ENCODE results near the gene MYBPC2. TPM values are rescaled to one million over a fixed set of nuclear protein-coding genes. Genes with fewer than 3 reads are reported as not detected.

MYBPC2 gene
- total RNA-seq, 1 donor from 2014 or later, result not detected

GRCh38 chr19:50488389-50489194, 55.9 kb downstream of the MYBPC2 start:
- Mint-ChIP-seq H3K27me3 (ENCODE audit: unreplicated experiment) (peaks cover 35% of the 10 kb centered on the region), H3K4me3 (ENCODE audit: unreplicated experiment) (no peak overlapping the region), H3K27ac (ENCODE audit: unreplicated experiment) (no peak overlapping the region), H3K9me3 (ENCODE audit: unreplicated experiment) (no peaks in the 10 kb centered on the region), H3K4me1 (ENCODE audit: unreplicated experiment) (peaks cover 5% of the 10 kb centered on the region), H3K36me3 (ENCODE audit: unreplicated experiment) (peaks cover 8% of the 10 kb centered on the region)
- TF ChIP-seq, protein P1, sequence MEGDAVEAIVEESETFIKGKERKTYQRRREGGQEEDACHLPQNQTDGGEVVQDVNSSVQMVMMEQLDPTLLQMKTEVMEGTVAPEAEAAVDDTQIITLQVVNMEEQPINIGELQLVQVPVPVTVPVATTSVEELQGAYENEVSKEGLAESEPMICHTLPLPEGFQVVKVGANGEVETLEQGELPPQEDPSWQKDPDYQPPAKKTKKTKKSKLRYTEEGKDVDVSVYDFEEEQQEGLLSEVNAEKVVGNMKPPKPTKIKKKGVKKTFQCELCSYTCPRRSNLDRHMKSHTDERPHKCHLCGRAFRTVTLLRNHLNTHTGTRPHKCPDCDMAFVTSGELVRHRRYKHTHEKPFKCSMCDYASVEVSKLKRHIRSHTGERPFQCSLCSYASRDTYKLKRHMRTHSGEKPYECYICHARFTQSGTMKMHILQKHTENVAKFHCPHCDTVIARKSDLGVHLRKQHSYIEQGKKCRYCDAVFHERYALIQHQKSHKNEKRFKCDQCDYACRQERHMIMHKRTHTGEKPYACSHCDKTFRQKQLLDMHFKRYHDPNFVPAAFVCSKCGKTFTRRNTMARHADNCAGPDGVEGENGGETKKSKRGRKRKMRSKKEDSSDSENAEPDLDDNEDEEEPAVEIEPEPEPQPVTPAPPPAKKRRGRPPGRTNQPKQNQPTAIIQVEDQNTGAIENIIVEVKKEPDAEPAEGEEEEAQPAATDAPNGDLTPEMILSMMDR (IDR thresholded peaks at IDR 0.05), result no peak
- DNase-seq (ENCODE audit: extremely low spot score, unreplicated experiment), result no peak

DNA sequence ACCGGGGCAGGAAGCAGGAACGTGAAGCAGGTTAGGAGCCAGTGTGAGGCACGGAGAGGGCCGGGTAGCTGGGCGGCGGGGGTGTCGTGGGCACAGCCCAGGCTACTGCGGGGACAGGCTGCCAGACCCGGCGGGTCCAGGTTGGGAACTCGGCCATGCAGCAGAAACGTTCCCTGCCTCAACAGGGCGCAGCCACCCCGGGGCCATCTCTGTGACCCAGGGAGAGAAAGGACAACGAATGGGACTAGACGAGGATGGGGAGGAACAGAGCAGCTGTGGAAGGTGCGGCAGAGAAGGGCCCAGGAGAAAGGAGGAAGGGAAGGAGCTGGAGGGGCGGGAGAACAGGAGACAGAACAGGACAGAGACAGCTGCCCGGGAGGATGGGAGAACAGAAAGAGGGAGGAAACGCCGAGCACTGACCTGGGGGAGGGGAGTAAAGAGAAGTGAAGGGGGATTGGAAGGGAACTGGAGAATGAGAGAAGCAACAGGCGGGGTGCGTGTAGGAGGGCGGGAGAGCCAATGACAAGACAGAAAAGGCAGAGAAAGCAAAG, 56.8 kb downstream of the MYBPC2 start:
- Mint-ChIP-seq H3K36me3 (ENCODE audit: unreplicated experiment) (peaks cover 8% of the 10 kb centered on the region), H3K27ac (ENCODE audit: unreplicated experiment) (no peak overlapping the region), H3K27me3 (ENCODE audit: unreplicated experiment) (peaks cover 35% of the 10 kb centered on the region), H3K9me3 (ENCODE audit: unreplicated experiment) (no peaks in the 10 kb centered on the region), H3K4me1 (ENCODE audit: unreplicated experiment) (peaks cover 5% of the 10 kb centered on the region), H3K4me3 (ENCODE audit: unreplicated experiment) (no peak overlapping the region)
- no peak for DNase-seq (ENCODE audit: extremely low spot score, unreplicated experiment)
- TF ChIP-seq, protein P1 (IDR thresholded peaks at IDR 0.05), result no peak

DNA sequence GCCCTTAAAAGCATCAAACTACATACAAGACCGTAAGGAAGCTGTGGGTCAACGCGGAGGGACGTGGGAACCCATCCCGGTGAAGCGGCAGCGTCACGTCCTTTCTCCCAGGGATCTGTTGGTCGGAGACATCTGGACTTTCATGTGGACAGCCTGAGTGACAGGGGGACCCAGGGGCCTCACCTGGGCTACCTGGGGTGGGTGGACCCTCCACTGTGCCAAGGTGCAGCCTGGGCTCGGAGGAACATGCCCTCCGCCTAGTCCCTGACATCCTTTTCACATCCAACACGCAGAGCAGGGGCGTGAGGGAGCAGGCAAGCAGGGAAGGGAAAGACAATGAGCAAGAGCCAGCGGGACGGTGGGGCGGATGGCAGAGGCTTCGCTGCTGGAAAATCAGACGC, 57.7 kb downstream of the MYBPC2 start:
- Mint-ChIP-seq H3K36me3 (ENCODE audit: unreplicated experiment) (peaks cover under 1% of the 10 kb centered on the region), H3K4me1 (ENCODE audit: unreplicated experiment) (peaks cover 5% of the 10 kb centered on the region), H3K4me3 (ENCODE audit: unreplicated experiment) (no peak overlapping the region), H3K27me3 (ENCODE audit: unreplicated experiment) (peaks cover 40% of the 10 kb centered on the region), H3K27ac (ENCODE audit: unreplicated experiment) (no peak overlapping the region), H3K9me3 (ENCODE audit: unreplicated experiment) (no peaks in the 10 kb centered on the region)
- TF ChIP-seq, protein P1 (IDR thresholded peaks at IDR 0.05), result no peak
- no peak for DNase-seq (ENCODE audit: extremely low spot score, unreplicated experiment)

DNA sequence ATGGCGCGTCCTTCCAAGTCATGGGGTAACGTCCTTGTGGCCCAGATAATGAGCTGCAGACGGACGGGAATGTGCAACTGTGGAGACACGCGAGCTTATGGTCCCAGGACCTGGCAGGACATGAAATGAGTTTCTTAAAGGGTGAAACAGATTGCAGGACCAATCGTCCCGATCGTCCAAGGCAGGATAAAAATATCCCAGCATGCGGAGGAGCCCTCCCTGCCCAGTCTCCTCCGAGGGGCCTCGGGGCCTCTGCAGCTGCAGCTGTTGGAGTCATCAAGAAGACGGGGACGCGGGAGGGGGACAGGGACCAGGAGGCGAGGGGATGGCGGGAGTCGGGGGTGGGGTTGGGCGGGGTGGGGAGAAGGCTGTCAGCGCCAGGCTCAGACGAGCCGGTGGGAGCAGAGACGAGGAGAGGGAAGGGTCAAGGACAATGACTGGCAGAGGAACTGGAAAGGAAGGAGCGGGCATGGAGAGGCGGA, 58.3 kb downstream of the MYBPC2 start:
- H3K27ac Mint-ChIP-seq (ENCODE audit: unreplicated experiment), result no peak overlapping the region

More for the DNA sequence above, 58.3 kb downstream of the MYBPC2 start:
- TF ChIP-seq, protein P1 (IDR thresholded peaks at IDR 0.05), result no peak
- no peaks in the 10 kb centered on the region for H3K9me3 Mint-ChIP-seq (ENCODE audit: unreplicated experiment)
- peak; percentile 73 for DNase-seq (ENCODE audit: extremely low spot score, unreplicated experiment)
- H3K36me3 Mint-ChIP-seq (ENCODE audit: unreplicated experiment), result no peaks in the 10 kb centered on the region
- peaks cover 5% of the 10 kb centered on the region for H3K4me1 Mint-ChIP-seq (ENCODE audit: unreplicated experiment)
- peaks cover 40% of the 10 kb centered on the region for H3K27me3 Mint-ChIP-seq (ENCODE audit: unreplicated experiment)
- no peak overlapping the region for H3K4me3 Mint-ChIP-seq (ENCODE audit: unreplicated experiment)
